Activated T-cell treated with anti-CD3 and anti-CD28 coated beads for 48 hours (primary cell): Measurements from ENCODE around the gene LAIR2.
"Not testable (repeated sequence)": the region's sequence is repeated elsewhere in the genome, so short reads cannot be mapped to it uniquely, and the experiment has no call there.

Source experiments
- DNase-seq: peaks from one replicate; pipeline ENCODE4 v3.0.0-alpha.2; 2020; ENCODE audit warnings: low read depth

LAIR2 gene

GRCh38 chr19:54464630-54465425 lies 37.8 kb upstream of the LAIR2 start:
- DNase-seq, result peak; percentile 83

- no peak for DNase-seq
Measured at GRCh38 chr19:54465426-54466109, 37.1 kb upstream of the LAIR2 start.

GRCh38 chr19:54466110-54466480 lies 36.5 kb upstream of the LAIR2 start:
- not testable (repeated sequence) for DNase-seq

- DNase-seq, result no peak
Measured at GRCh38 chr19:54469496-54469934, 33.1 kb upstream of the LAIR2 start.

GRCh38 chr19:54470276-54470887 lies 32.2 kb upstream of the LAIR2 start:
- no peak for DNase-seq

- DNase-seq, result no peak
Measured at GRCh38 chr19:54470991-54471782, 31.4 kb upstream of the LAIR2 start.

- no peak for DNase-seq
Measured at GRCh38 chr19:54473071-54473891, 29.4 kb upstream of the LAIR2 start, which contains the start of gene CDC42EP5. TSS of gene CDC42EP5 (minus strand) at chr19:54473296. CDS start at chr19:54465547, 7,749 bp downstream.

- no peak for DNase-seq
Measured at GRCh38 chr19:54473892-54474372, 28.7 kb upstream of the LAIR2 start.

- no peak for DNase-seq
Measured at GRCh38 chr19:54475706-54476105, 26.9 kb upstream of the LAIR2 start.

- DNase-seq, result no peak
Measured at GRCh38 chr19:54477650-54478049, 25.0 kb upstream of the LAIR2 start.

- DNase-seq, result no peak
Measured at GRCh38 chr19:54478677-54479266, 23.9 kb upstream of the LAIR2 start.

- no peak for DNase-seq
Measured at GRCh38 chr19:54480051-54480450, 22.6 kb upstream of the LAIR2 start.

GRCh38 chr19:54481326-54481930 lies 21.2 kb upstream of the LAIR2 start:
- DNase-seq, result no peak

GRCh38 chr19:54482889-54483288 lies 19.7 kb upstream of the LAIR2 start:
- DNase-seq, result no peak

- DNase-seq, result no peak
Measured at GRCh38 chr19:54484451-54484850, 18.2 kb upstream of the LAIR2 start.

- DNase-seq, result no peak
Measured at GRCh38 chr19:54485851-54486250, 16.8 kb upstream of the LAIR2 start.

- no peak for DNase-seq
Measured at GRCh38 chr19:54489341-54489740, 13.3 kb upstream of the LAIR2 start.

- DNase-seq, result no peak
Measured at GRCh38 chr19:54489766-54490165, 12.9 kb upstream of the LAIR2 start.

- DNase-seq, result no peak
Measured at GRCh38 chr19:54492568-54492967, 10.1 kb upstream of the LAIR2 start.

- not testable (repeated sequence) for DNase-seq
Measured at GRCh38 chr19:54493056-54493455, 9.6 kb upstream of the LAIR2 start.
